KMS-11 (cell line): ENCODE results near the gene FKBP3.
A peak's percentile ranks its signal among the peaks of the same experiment; 100 is the strongest.

ENCODE experiments used
- H2AFZ ChIP-seq: fragments of 200-600 bp; sonication (generic); 2 replicates; pipeline ENCODE4 v1.6.1; 2016; ENCODE audit warnings: antibody characterized with exemption, mixed run types, low read depth
- H3K27ac ChIP-seq: fragments of 200-600 bp; sonication (generic); 2 replicates; pipeline ENCODE4 v1.6.1; 2016; ENCODE audit warnings: mild to moderate bottlenecking, mixed run types
- H3K27me3 ChIP-seq: fragments of 200-600 bp; sonication (generic); 2 replicates; pipeline ENCODE4 v1.6.1; 2017; ENCODE audit warnings: mild to moderate bottlenecking, low read depth, mixed run types, moderate library complexity; ENCODE audit not compliant: insufficient read depth
- H3K36me3 ChIP-seq: fragments of 200-600 bp; sonication (generic); 2 replicates; pipeline ENCODE4 v1.6.1; 2017; ENCODE audit warnings: mild to moderate bottlenecking, mixed run types; ENCODE audit not compliant: insufficient read depth
- H3K4me1 ChIP-seq: fragments of 200-600 bp; sonication (generic); 2 replicates; pipeline ENCODE4 v1.6.1; 2016; ENCODE audit warnings: mild to moderate bottlenecking, low read depth, mixed run types; ENCODE audit not compliant: poor library complexity, severe bottlenecking
- H3K4me2 ChIP-seq: fragments of 200-600 bp; sonication (generic); 2 replicates; pipeline ENCODE4 v1.7.0; 2016; ENCODE audit warnings: mild to moderate bottlenecking, mixed run types
- H3K4me3 ChIP-seq: fragments of 200-600 bp; sonication (generic); IDR thresholded peaks from 2 replicates; pipeline ENCODE4 v1.6.1; 2017; ENCODE audit warnings: low read depth, low read length, mixed read lengths; ENCODE audit not compliant: insufficient read depth
- H3K79me2 ChIP-seq: fragments of 200-600 bp; sonication (generic); 2 replicates; pipeline ENCODE4 v1.6.1; 2016; ENCODE audit warnings: low read depth, mixed run types; ENCODE audit not compliant: insufficient read depth
- H3K9ac ChIP-seq: fragments of 200-600 bp; sonication (generic); 2 replicates; pipeline ENCODE4 v1.6.1; 2016; ENCODE audit warnings: mild to moderate bottlenecking, mixed run types
- H4K20me1 ChIP-seq: fragments of 200-600 bp; sonication (generic); 2 replicates; pipeline ENCODE4 v1.6.1; 2016; ENCODE audit warnings: mild to moderate bottlenecking, mixed run types; ENCODE audit not compliant: insufficient read depth
- CTCF ChIP-seq: fragments of 200-600 bp; sonication (generic); conservative IDR thresholded peaks from 2 replicates; pipeline ENCODE4 v1.6.1; 2017; ENCODE audit warnings: low read depth, mild to moderate bottlenecking, antibody characterized with exemption, low read length, moderate library complexity, mixed read lengths

Gene FKBP3

GRCh38 chr14:45089813-45090212, 44.5 kb downstream of the FKBP3 start:
- H3K79me2 ChIP-seq, result peaks cover 84% of the 10 kb centered on the region
- H4K20me1 ChIP-seq, result 0 out of 2 replicates have a peak, but pooled peaks cover 5% of the 10 kb centered on the region
- no peak for TF ChIP-seq CTCF
- H3K4me3 ChIP-seq, result no peak overlapping the region
- H3K36me3 ChIP-seq, result no peaks in the 10 kb centered on the region
- no peaks in the 10 kb centered on the region for H3K27me3 ChIP-seq
- no peak overlapping the region for H2AFZ ChIP-seq
- H3K4me2 ChIP-seq, result no peak overlapping the region
- no peak overlapping the region for H3K27ac ChIP-seq
- H3K4me1 ChIP-seq, result peaks cover 28% of the 10 kb centered on the region
- H3K9ac ChIP-seq, result no peak overlapping the region

DNA sequence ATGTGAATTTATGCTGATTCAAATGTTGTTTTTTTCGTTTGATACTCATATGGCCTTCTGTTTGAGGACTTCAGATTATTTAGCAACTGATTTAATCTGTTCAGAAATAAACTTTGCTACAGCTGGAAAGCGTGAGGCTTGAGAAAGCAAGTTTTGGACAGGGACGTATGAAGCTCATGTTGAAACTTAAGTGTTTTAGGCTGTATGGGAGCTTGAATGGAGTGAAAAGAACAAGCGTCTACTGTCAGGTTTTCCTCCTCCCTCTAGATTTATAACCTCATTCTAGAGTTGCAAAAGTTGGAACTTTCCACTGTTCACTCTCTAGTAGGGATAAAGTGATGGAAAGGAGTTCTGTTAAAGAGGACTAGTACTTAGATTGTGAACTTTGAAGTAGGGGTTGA, 49.3 kb downstream of the FKBP3 start:
- Histone ChIP-seq H3K4me1 (peaks cover 31% of the 10 kb centered on the region), H3K27ac (peak overlapping the region; percentile 60; the same call in 1 of the 2 replicates), H3K4me3 (no peak overlapping the region), H3K4me2 (peak overlapping the region; percentile 62), H2AFZ (no peak overlapping the region), H3K36me3 (no peaks in the 10 kb centered on the region), H3K9ac (peak overlapping the region; percentile 68; the same call in 1 of the 2 replicates), H3K79me2 (peaks cover 58% of the 10 kb centered on the region), H4K20me1 (0 out of 2 replicates have a peak, but pooled peaks cover 5% of the 10 kb centered on the region), H3K27me3 (no peaks in the 10 kb centered on the region)
- no peak for TF ChIP-seq CTCF

GRCh38 chr14:45083976-45084722, 50.1 kb downstream of the FKBP3 start, which contains the start of gene PRPF39:
PRPF39 (plus strand) TSS chr14:45084116; CDS start chr14:45095240, 11,124 bp downstream.
- Histone ChIP-seq H2AFZ (peak within 1 kb of the TSS; percentile 90), H3K4me2 (peak within 1 kb of the TSS; percentile 64), H3K79me2 (peaks cover 50% of the 10 kb centered on the region), H3K36me3 (no peaks in the 10 kb centered on the region), H3K27ac (peak within 1 kb of the TSS; percentile 60; the same call in 1 of the 2 replicates), H4K20me1 (no peaks in the 10 kb centered on the region), H3K4me3 (no peak within 1 kb of the TSS), H3K4me1 (peaks cover 24% of the 10 kb centered on the region), H3K27me3 (no peaks in the 10 kb centered on the region), H3K9ac (peak within 1 kb of the TSS; percentile 68; the same call in 1 of the 2 replicates)
- no peak for TF ChIP-seq CTCF

- H3K36me3 ChIP-seq, result no peaks in the 10 kb centered on the region
- peaks cover 44% of the 10 kb centered on the region for H3K79me2 ChIP-seq
- no peak overlapping the region for H3K4me3 ChIP-seq
- H4K20me1 ChIP-seq, result no peaks in the 10 kb centered on the region
- H3K9ac ChIP-seq, result peak overlapping the region; percentile 22; the same call in 1 of the 2 replicates
- TF ChIP-seq CTCF, result no peak
- peaks cover 24% of the 10 kb centered on the region for H3K4me1 ChIP-seq
- H3K4me2 ChIP-seq, result peak overlapping the region; percentile 64; the same call in 1 of the 2 replicates
- H3K27me3 ChIP-seq, result no peaks in the 10 kb centered on the region
- H2AFZ ChIP-seq, result peak overlapping the region; percentile 90
- H3K27ac ChIP-seq, result no peak overlapping the region
Observed at GRCh38 chr14:45083617-45083975, 50.7 kb downstream of the FKBP3 start.
